Caco-2 (cell line): Measurements from ENCODE around the gene GALNTL6. TPM values are rescaled to one million over a fixed set of nuclear protein-coding genes. Genes with fewer than 3 reads are reported as not detected.

Experiments used
- BruUV-seq: library from RNA; stranded (reverse); fragments of 400-500 nt; replicated peaks from 2 replicates; lab custom pipeline; 2021; lab: Mats Ljungman, UMichigan
- CTCF ChIA-PET: fragments of 300-600 bp; sonication (Branson Sonifier 250); formaldehyde crosslinking; loops from one replicate; lab custom pipeline; 2022; ENCODE audit warnings: antibody characterized with exemption; lab: Charles Lee
- POLR2A ChIA-PET: fragments of 300-600 bp; sonication (Branson Sonifier 250); formaldehyde crosslinking; loops from one replicate; lab custom pipeline; 2022; ENCODE audit warnings: antibody characterized with exemption; lab: Charles Lee
- DNase-seq, 2 experiments: peaks; one replicate each; pipeline versions ENCODE4 v3.0.0 to v3.0.0-alpha.2; 2020 to 2022
- H3K27me3 ChIP-seq: replicated peaks from 2 replicates; pipeline ENCODE4 v1.6.0; 2011; ENCODE audit warnings: low read length; ENCODE audit not compliant: control insufficient read depth, insufficient read depth
- H3K36me3 ChIP-seq: 2 replicates; pipeline ENCODE4 v1.5.1; 2011; ENCODE audit warnings: low read length; ENCODE audit not compliant: control insufficient read depth, insufficient read depth
- H3K4me1 ChIP-seq: fragments of 250-450 bp; sonication (Bioruptor Pico); 2 replicates; pipeline ENCODE4 v1.5.1; 2020; ENCODE audit warnings: mild to moderate bottlenecking
- H3K4me3 ChIP-seq: 2 replicates; pipeline ENCODE4 v1.5.1; 2011; ENCODE audit warnings: low read depth, mild to moderate bottlenecking, control low read depth, low read length
- H3K9me3 ChIP-seq: fragments of 250-450 bp; sonication (Bioruptor Pico); 2 replicates; pipeline ENCODE4 v1.5.1; 2020; ENCODE audit warnings: mild to moderate bottlenecking, moderate library complexity
- H3K27ac Mint-ChIP-seq: one replicate; pipeline ENCODE4 v1.8.0; 2022; ENCODE audit warnings: mixed read lengths; ENCODE audit not compliant: unreplicated experiment
- H3K27me3 Mint-ChIP-seq: one replicate; pipeline ENCODE4 v1.8.0; 2022; ENCODE audit warnings: mixed read lengths; ENCODE audit not compliant: insufficient read depth, unreplicated experiment
- H3K36me3 Mint-ChIP-seq: one replicate; pipeline ENCODE4 v1.8.0; 2022; ENCODE audit warnings: mild to moderate bottlenecking, mixed read lengths; ENCODE audit not compliant: insufficient read depth, unreplicated experiment
- H3K4me1 Mint-ChIP-seq: one replicate; pipeline ENCODE4 v1.8.0; 2022; ENCODE audit warnings: low read depth, mixed read lengths; ENCODE audit not compliant: unreplicated experiment
- H3K4me3 Mint-ChIP-seq: one replicate; pipeline ENCODE4 v1.8.0; 2022; ENCODE audit warnings: mild to moderate bottlenecking, moderate library complexity, mixed read lengths; ENCODE audit not compliant: unreplicated experiment
- H3K9me3 Mint-ChIP-seq: one replicate; pipeline ENCODE4 v1.8.0; 2022; ENCODE audit warnings: mixed read lengths; ENCODE audit not compliant: unreplicated experiment
- intact Hi-C: fragments of 100-400 bp; cut with micrococcal nuclease; formaldehyde crosslinking; loops from one replicate; pipeline ENCODE4 v1.10.0; 2022; ENCODE audit not compliant: unreplicated experiment
- total RNA-seq: library from RNA; stranded (reverse); gene quantifications from 2 replicates; pipeline ENCODE4 v1.2.3, GENCODE V29; 2022
- TF ChIP-seq, protein P1 (sequence below), 2 experiments: fragments of 200-600 bp in 1 of 2; IDR thresholded peaks; 1 replicate in 1 of 2; 2 replicates in 1 of 2; pipeline versions ENCODE4 v1.5.1 to v1.8.0; 2011 to 2022; ENCODE audit warnings: antibody characterized with exemption in 1 of 2, control low read depth in 1 of 2, inconsistent platforms in 1 of 2, low read depth in 1 of 2, low read length in 1 of 2, mild to moderate bottlenecking in 1 of 2, moderate library complexity in 1 of 2; ENCODE audit not compliant: insufficient read depth in 1 of 2, severe bottlenecking in 1 of 2, unreplicated experiment in 1 of 2

Gene GALNTL6
- total RNA-seq, 1 experiment from 2014 or later: not detected

DNA sequence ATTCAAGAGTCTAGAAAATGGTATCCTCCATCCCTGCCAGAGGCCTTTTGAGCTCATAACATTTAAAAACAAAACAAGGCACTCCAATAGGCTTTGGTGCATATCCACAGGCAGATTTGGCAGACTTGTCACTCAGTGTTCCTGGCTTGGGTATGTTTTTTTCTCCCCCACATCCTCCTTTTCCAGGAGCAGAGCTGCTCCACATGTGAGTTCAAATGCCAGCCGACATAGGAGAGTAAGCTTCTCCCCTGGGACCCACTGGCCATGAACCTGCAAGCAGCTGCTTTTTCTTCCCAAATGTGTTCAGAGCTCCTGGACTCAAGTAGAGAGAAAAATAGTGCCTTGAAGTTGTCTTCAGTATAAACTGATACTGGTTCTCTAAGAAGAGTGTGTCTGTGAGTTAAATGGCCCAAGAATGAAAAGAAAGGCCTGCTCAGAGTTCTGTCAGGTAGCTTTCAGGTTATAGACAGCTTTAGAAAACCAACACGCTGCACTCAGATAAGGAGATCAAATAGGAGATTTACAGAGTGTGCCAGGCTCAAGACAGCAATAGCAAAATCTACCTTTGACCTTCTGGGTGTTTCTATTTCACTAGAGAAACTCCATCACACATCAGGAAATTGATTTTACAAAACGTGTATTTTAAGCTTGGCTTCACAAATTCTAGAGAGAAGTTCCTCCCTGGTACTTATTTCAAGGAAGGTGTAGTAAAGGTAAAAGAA, 1192.9 kb downstream of the GALNTL6 start:
- no peak overlapping the region for H3K4me3 ChIP-seq
- TF ChIP-seq, protein P1, sequence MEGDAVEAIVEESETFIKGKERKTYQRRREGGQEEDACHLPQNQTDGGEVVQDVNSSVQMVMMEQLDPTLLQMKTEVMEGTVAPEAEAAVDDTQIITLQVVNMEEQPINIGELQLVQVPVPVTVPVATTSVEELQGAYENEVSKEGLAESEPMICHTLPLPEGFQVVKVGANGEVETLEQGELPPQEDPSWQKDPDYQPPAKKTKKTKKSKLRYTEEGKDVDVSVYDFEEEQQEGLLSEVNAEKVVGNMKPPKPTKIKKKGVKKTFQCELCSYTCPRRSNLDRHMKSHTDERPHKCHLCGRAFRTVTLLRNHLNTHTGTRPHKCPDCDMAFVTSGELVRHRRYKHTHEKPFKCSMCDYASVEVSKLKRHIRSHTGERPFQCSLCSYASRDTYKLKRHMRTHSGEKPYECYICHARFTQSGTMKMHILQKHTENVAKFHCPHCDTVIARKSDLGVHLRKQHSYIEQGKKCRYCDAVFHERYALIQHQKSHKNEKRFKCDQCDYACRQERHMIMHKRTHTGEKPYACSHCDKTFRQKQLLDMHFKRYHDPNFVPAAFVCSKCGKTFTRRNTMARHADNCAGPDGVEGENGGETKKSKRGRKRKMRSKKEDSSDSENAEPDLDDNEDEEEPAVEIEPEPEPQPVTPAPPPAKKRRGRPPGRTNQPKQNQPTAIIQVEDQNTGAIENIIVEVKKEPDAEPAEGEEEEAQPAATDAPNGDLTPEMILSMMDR (IDR thresholded peaks at IDR 0.05; ENCODE audit: insufficient read depth in 1 of 2, low read depth in 1 of 2, low read length in 1 of 2, severe bottlenecking in 1 of 2, unreplicated experiment in 1 of 2): no peak
- BruUV-seq: no TSS peak
- Mint-ChIP-seq H3K27ac (no peak overlapping the region), H3K9me3 (no peaks in the 10 kb centered on the region), H3K27me3 (no peaks in the 10 kb centered on the region), H3K4me3 (no peak overlapping the region), H3K36me3 (no peaks in the 10 kb centered on the region), H3K4me1 (no peaks in the 10 kb centered on the region)
- H3K9me3 ChIP-seq: no peaks in the 10 kb centered on the region
- H3K36me3 ChIP-seq: no peaks in the 10 kb centered on the region
- DNase-seq: no peak
- POLR2A ChIA-PET: no interaction called here
- CTCF ChIA-PET: no interaction called here
- H3K4me1 ChIP-seq: no peaks in the 10 kb centered on the region
- no peaks in the 10 kb centered on the region for H3K27me3 ChIP-seq
- intact Hi-C loops: no loop called here

DNA sequence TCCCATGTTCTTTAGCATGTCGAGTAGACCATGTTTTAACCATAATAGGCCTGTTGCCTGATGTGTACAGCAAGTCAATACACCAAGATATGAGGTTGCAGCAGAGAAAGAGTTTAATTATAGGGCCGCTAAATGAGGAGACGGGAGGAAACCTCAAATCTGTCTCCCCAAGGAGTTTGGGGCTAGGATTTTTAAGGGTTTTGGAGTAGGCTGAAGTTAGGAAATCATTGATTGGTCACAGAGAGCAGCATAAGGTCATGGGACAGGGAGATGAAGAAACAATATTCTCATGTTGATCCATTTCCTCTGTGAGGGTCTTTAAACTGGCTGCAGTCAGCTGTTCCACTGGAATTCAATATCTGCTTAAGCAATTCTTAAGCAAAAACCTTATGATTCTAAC, 1195.2 kb downstream of the GALNTL6 start:
- Mint-ChIP-seq H3K4me3 (no peak overlapping the region), H3K27me3 (no peaks in the 10 kb centered on the region), H3K27ac (no peak overlapping the region), H3K4me1 (no peaks in the 10 kb centered on the region), H3K9me3 (no peaks in the 10 kb centered on the region), H3K36me3 (no peaks in the 10 kb centered on the region)
- BruUV-seq: no TSS peak
- no peak for DNase-seq
- POLR2A ChIA-PET: no interaction called here
- no peaks in the 10 kb centered on the region for H3K4me1 ChIP-seq
- no peaks in the 10 kb centered on the region for H3K36me3 ChIP-seq
- H3K4me3 ChIP-seq: no peak overlapping the region
- H3K9me3 ChIP-seq: no peaks in the 10 kb centered on the region
- H3K27me3 ChIP-seq: no peaks in the 10 kb centered on the region
- CTCF ChIA-PET: no interaction called here
- intact Hi-C loops: no loop called here
- TF ChIP-seq, protein P1 (IDR thresholded peaks at IDR 0.05; ENCODE audit: insufficient read depth in 1 of 2, low read depth in 1 of 2, low read length in 1 of 2, severe bottlenecking in 1 of 2, unreplicated experiment in 1 of 2): no peak

DNA sequence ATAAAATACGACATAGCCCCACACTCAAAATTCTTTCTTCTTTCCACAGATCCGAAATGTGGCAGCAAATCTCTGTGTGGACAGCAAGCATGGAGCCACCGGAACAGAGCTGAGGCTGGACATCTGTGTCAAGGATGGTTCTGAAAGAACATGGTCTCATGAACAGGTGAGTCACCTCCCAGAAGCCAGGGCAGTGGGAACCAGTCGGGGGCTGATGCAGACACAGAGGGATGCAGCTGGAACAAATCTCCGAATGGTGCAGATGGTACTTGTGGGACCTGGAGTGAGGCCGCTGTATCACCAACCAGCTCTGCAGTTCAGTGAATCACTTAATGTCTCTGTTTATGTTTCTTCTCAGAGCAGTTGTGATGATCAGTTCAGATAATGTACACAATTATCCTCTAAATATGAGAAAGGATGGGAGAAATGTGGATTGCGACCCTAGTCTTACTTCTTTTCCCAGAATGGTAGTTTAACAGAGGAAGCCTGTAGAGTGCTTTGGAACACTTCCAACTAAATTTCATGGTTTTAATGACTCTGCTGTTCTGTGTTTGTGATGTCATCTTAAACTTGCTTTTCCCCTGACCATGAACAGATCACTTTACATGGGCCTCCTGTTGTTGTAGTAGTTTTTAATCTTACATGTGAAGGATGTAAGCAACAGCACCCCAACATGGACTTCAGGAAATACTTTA, 1196.1 kb downstream of the GALNTL6 start:
- BruUV-seq: no TSS peak
- intact Hi-C loops: no loop called here

More for the DNA sequence above, 1196.1 kb downstream of the GALNTL6 start:
- ChIA-PET POLR2A (no interaction called here), CTCF (no interaction called here)
- no peak overlapping the region for H3K4me3 Mint-ChIP-seq
- no peak overlapping the region for H3K27ac Mint-ChIP-seq
- Histone ChIP-seq H3K27me3 (no peaks in the 10 kb centered on the region), H3K9me3 (no peaks in the 10 kb centered on the region), H3K4me3 (no peak overlapping the region), H3K4me1 (no peaks in the 10 kb centered on the region), H3K36me3 (no peaks in the 10 kb centered on the region)
- H3K36me3 Mint-ChIP-seq: no peaks in the 10 kb centered on the region
- H3K4me1 Mint-ChIP-seq: no peaks in the 10 kb centered on the region
- DNase-seq: no peak
- no peaks in the 10 kb centered on the region for H3K27me3 Mint-ChIP-seq
- TF ChIP-seq, protein P1 (IDR thresholded peaks at IDR 0.05; ENCODE audit: insufficient read depth in 1 of 2, low read depth in 1 of 2, low read length in 1 of 2, severe bottlenecking in 1 of 2, unreplicated experiment in 1 of 2): no peak
- H3K9me3 Mint-ChIP-seq: no peaks in the 10 kb centered on the region
